ENCODE data around the gene TLK1.

DNA sequence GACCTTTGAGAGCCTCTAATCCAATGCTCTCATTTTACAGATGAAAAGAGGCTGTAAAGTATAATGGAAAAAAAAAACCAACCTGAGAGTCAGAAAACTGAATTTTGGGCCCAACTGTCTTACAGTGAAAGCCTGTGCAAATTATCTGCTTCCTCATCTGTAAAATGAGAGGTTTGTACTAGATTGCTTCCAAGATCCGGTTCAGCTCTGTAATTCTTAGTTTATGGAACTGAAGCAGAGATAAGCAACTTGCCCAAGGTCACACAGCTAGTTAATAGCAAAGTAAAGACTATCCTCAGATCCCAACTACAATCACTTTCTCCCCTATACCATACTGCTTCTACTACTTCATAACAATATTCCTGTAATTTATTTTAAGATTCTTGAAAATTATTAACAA lies 6.3 kb downstream of the TLK1 start:
- no peak for TF ChIP-seq EZH2 (IDR thresholded peaks at IDR 0.05; ENCODE audit: borderline replicate concordance, low read depth, low read length, poor library complexity, severe bottlenecking)
- TF ChIP-seq, protein P1, sequence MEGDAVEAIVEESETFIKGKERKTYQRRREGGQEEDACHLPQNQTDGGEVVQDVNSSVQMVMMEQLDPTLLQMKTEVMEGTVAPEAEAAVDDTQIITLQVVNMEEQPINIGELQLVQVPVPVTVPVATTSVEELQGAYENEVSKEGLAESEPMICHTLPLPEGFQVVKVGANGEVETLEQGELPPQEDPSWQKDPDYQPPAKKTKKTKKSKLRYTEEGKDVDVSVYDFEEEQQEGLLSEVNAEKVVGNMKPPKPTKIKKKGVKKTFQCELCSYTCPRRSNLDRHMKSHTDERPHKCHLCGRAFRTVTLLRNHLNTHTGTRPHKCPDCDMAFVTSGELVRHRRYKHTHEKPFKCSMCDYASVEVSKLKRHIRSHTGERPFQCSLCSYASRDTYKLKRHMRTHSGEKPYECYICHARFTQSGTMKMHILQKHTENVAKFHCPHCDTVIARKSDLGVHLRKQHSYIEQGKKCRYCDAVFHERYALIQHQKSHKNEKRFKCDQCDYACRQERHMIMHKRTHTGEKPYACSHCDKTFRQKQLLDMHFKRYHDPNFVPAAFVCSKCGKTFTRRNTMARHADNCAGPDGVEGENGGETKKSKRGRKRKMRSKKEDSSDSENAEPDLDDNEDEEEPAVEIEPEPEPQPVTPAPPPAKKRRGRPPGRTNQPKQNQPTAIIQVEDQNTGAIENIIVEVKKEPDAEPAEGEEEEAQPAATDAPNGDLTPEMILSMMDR (conservative IDR thresholded peaks at IDR 0.05; ENCODE audit: low read depth, low read length) = no peak
